AG20443 (cell line): ENCODE data around the gene ERC2.

ENCODE experiments used
- DNase-seq: peaks from one replicate; pipeline ENCODE4 v3.0.0; 2012; ENCODE audit warnings: low spot score, mixed read lengths

Gene ERC2

GRCh38 chr3:55646121-55646520, 822.1 kb downstream of the ERC2 start:
- DNase-seq, result no peak

- no peak for DNase-seq
Observed at GRCh38 chr3:55645422-55645821, 822.8 kb downstream of the ERC2 start.

GRCh38 chr3:55643283-55643682, 825.0 kb downstream of the ERC2 start:
- DNase-seq, result no peak

DNA sequence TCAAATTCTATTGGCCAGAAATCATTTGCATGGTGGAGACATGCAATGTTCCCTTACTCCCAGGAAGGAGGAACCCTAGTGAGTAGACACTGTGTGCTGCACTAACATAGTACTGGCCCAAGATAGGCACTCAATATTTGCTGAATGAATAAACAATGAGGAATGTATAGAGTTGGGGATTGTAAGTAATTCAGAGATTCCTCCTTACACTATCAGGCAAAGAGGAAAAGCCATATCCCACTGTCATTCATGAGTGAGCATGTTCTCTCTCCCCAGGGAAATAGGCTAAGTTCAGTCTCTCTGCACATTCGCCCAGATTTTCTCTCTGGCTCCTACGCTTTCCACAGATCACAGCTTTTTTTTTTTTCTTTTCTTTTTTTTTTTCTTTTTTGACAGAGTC, 826.3 kb downstream of the ERC2 start:
- no peak for DNase-seq

DNA sequence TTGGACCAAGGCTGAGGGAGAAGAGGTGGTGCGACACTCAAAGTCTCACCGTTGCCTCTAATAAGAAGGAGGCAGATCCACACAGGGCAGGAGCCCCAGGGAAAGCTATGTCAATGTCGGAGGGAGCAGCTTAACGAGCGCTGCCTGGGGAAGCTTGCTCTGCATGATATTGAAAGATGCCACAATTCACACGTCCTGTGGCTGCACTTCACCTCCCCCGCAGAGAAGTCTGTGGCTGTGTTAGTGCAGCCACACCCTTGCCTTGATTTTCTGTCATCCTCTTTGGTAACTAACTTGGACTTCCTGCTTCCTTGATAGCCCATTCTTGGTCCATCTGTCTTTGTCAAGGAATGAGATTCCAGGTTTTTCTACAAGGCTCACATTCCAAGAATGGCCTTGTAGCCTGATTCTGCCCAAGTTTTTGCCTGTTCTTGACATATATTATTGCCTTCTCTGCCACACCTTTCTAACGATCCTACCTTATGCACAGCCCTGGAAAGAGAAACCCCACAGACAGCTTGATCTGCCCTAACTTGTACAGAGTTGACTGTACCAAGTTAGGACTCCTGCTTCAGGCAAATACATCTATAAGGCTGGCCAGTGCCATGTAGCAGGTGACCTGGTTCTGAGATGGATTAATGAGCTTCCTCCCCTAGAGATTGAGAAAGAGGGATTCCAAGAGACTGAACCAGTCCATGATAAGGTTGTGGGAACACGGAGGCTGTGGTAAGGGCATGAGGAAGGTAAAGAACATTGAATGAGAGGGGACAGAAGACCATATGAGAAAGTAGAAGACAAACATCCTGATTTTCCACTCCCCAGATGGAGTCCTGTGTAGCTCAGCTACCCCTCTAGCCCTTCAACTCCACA, 828.1 kb downstream of the ERC2 start:
- DNase-seq, result no peak

- DNase-seq, result no peak
Observed at GRCh38 chr3:55639143-55639542, 829.1 kb downstream of the ERC2 start.

DNA sequence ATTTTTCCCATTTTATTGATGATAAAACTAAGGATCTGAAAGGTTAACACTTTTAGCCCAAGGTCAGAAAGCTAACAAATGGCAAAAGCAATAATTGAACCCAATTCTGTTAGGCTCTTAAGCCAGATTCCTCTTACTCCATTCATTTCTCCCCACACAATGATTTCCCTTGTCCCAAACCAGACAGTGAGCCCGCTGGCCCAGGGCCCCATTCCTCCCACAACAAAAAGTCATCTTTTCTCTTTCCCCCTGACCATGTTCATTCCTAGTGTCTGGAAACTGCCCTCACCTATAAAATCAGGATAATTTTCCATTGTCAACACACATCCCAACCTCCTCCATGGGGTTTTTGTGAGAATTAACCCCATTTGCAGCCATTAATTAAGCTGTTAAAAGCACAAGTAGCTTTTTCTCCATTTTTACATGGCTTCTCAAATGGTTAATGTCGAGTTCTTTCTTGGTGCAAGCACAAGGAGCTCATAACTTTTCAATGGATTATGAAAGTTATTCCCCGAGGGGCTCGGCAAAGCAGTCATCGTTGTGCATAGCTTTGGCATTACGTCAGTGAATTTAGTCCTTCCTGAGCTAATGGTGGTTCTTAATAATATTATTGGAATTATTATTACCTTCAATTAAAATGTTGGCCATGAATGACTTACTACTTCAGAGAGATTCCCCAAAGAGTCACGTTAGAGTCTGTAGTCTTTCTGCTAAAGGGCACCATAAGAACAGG, 830.2 kb downstream of the ERC2 start:
- no peak for DNase-seq

- DNase-seq, result no peak
Observed at GRCh38 chr3:55636300-55637195, 831.7 kb downstream of the ERC2 start.

GRCh38 chr3:55634345-55634744, 833.9 kb downstream of the ERC2 start:
- no peak for DNase-seq

GRCh38 chr3:55633333-55633732, 834.9 kb downstream of the ERC2 start:
- no peak for DNase-seq

DNA sequence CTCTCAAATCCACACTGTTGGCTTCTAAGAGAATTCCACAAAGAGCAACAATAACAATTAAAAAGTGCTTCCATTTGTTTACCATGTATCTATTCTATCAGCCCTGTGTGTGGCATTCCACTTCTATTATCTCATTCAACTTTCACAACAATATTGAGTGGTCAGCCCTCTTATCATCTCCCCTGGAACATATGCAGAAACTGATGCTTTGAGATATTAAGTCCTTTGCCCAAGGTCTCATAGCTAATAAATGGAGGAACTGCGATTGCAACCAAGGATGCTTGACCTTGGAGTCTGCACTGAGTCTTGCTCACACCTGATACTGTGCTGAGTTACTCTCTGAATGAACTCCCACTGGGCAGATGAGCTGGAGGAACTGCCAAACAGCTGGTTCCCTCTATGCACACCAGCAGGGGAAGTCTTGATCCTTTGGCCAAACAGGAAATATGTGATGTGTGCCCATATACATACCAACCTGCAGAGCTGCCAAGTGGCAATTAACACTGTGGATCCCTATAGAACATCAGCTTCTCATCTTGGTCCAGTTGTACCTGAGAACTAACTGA, 836.4 kb downstream of the ERC2 start:
- no peak for DNase-seq

GRCh38 chr3:55630921-55631299, 837.4 kb downstream of the ERC2 start:
- no peak for DNase-seq

- no peak for DNase-seq
Observed at GRCh38 chr3:55630280-55630920, 837.9 kb downstream of the ERC2 start.

DNA sequence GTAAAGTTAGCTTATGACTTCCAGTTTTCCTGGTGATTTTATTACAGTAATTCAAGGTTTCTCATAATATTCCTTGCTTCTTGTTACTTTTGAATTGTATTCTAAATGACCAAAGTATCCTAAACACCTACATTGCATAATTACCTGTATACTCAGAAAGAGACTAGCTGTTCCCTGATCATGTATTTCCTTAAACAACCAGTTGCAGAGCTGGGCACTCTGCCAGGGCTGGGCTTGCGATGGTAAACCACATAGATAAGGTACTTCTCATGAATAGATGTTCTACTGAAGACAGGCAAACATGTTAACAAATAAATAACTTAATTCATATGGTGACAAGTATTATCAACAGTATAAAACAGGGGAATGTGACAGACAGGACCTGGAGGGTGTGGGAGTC, 838.8 kb downstream of the ERC2 start:
- DNase-seq, result no peak

DNA sequence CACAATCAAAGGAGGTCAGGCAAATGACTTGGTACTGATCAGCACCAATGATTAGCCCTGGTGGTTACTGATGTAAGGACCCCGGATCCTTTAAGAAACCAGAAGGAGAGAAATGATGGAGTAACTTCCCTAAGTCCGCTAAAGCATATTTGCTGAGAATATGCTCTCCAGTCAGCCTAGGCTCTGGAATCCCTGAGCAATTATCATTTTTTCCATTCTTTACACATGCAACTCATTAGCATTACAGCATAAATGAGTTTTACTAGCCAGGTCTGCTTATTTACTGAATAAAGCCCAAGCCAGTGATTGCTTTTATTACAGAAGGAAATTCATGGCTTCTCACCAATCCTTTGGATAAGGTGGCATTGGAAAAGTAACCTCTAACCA, 842.0 kb downstream of the ERC2 start:
- no peak for DNase-seq

- DNase-seq, result peak; percentile 33
Observed at GRCh38 chr3:55624238-55624637, 844.0 kb downstream of the ERC2 start.

- DNase-seq, result no peak
Observed at GRCh38 chr3:55623786-55624185, 844.5 kb downstream of the ERC2 start.

- DNase-seq, result peak; percentile 17
Observed at GRCh38 chr3:55622733-55623132, 845.5 kb downstream of the ERC2 start.

DNA sequence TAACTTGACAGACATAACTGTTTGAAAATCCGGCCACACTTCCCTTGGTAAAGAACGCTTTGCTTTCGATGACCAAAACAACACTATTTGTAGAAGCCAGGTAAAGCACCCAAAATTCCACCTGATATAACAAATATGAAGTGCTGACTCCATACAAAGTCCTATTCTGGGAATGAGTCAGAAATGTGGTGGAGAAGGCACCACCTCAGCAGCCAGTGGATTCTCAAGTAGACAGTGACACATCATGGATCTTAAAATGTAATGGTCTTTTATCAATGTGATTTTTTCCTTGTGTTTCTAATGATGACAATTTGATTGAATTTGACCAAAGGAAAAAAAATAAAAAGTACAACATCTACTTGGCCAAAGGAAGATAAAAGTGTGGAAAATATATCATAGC, 846.2 kb downstream of the ERC2 start:
- DNase-seq, result peak; percentile 54

- DNase-seq, result no peak
Observed at GRCh38 chr3:55621648-55622047, 846.6 kb downstream of the ERC2 start.

DNA sequence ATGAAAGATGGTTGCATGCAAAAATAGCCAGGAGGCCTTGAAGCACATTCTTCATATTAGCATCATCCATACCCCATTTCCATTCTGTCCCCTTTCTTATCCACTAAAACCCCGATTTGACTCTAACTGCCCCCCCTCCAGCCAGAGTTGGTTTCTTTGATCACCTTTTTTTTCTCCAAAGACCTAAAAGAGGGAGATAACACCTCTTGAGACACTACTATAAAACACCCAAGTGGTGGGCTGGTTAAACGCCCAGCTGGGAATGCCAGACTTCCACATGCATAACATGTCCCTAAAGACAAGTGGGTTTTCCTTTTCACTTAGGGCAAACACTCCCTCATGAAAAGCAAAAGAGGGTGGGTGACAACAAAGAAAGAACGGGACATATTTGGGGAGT, 847.2 kb downstream of the ERC2 start:
- no peak for DNase-seq
